Astrocyte (in vitro differentiated cells and primary cell): ENCODE results near the gene DOCK2.

ENCODE experiments used
- CTCF ChIP-seq: IDR thresholded peaks from 2 replicates; pipeline ENCODE4 v1.5.1; 2011; ENCODE audit warnings: low read depth, mild to moderate bottlenecking, inconsistent platforms, low read length, moderate library complexity; ENCODE audit not compliant: insufficient read depth
- EZH2 ChIP-seq: IDR thresholded peaks from 2 replicates; pipeline ENCODE4 v1.6.1; 2012; ENCODE audit warnings: mild to moderate bottlenecking, low read length, inconsistent platforms; ENCODE audit not compliant: insufficient read depth

- TF ChIP-seq CTCF (no peak), EZH2 (no peak)
Observed at GRCh38 chr5:169933127-169933526, 296.1 kb downstream of the DOCK2 start.
